GM21576 (cell line): ENCODE results near the gene CELA2A.
"Not testable (repeated sequence)": the region's sequence is repeated elsewhere in the genome, so short reads cannot be mapped to it uniquely, and the experiment has no call there.

Experiments
- ATAC-seq: cut with Tn5 transposase; IDR thresholded peaks from one replicate; pipeline ENCODE4 v1.9.1; 2021; ENCODE audit warnings: mild to moderate bottlenecking, moderate library complexity; ENCODE audit not compliant: unreplicated experiment

The CELA2A gene

GRCh38 chr1:15492596-15492995 is 36.1 kb downstream of the CELA2A start:
- ATAC-seq, result no peak

- no peak for ATAC-seq
Observed at GRCh38 chr1:15493869-15494390, 37.4 kb downstream of the CELA2A start.

- ATAC-seq, result no peak
Observed at GRCh38 chr1:15500184-15501178, 43.9 kb downstream of the CELA2A start.

GRCh38 chr1:15501208-15502032 is 44.9 kb downstream of the CELA2A start:
- ATAC-seq, result no peak

- no peak for ATAC-seq
Observed at GRCh38 chr1:15504436-15504835, 47.9 kb downstream of the CELA2A start.

- ATAC-seq, result no peak
Observed at GRCh38 chr1:15506831-15507230, 50.3 kb downstream of the CELA2A start.

GRCh38 chr1:15507278-15507677 is 50.7 kb downstream of the CELA2A start:
- no peak for ATAC-seq

GRCh38 chr1:15508700-15509487 is 52.4 kb downstream of the CELA2A start:
- ATAC-seq, result no peak

GRCh38 chr1:15509586-15509985 is 53.1 kb downstream of the CELA2A start:
- no peak for ATAC-seq

- ATAC-seq, result no peak
Observed at GRCh38 chr1:15510611-15511405, 54.3 kb downstream of the CELA2A start.

GRCh38 chr1:15513192-15513591 is 56.7 kb downstream of the CELA2A start:
- no peak for ATAC-seq

GRCh38 chr1:15513919-15514318 is 57.4 kb downstream of the CELA2A start:
- no peak for ATAC-seq

GRCh38 chr1:15514557-15514956 is 58.0 kb downstream of the CELA2A start:
- not testable (repeated sequence) for ATAC-seq

GRCh38 chr1:15515022-15515663 is 58.6 kb downstream of the CELA2A start:
- ATAC-seq, result no peak

- ATAC-seq, result no peak
Observed at GRCh38 chr1:15519625-15520024, 63.1 kb downstream of the CELA2A start.

GRCh38 chr1:15521206-15521906 is 64.8 kb downstream of the CELA2A start:
- not testable (repeated sequence) for ATAC-seq
